OCI-LY7 (cell line): ENCODE measurements around the gene CARD11. TPM values are rescaled to one million over a fixed set of nuclear protein-coding genes. Genes with fewer than 3 reads are reported as not detected.

ENCODE experiments used
- BruUV-seq: library from RNA; stranded (reverse); fragments of 400-500 nt; replicated peaks from 2 replicates; lab custom pipeline; 2021; lab: Mats Ljungman, UMichigan
- CTCF ChIA-PET: fragments of 300-600 bp; sonication (Branson Sonifier 250); formaldehyde crosslinking; loops from one replicate; lab custom pipeline; 2022; ENCODE audit warnings: antibody characterized with exemption; ENCODE audit not compliant: unreplicated experiment; lab: Charles Lee
- POLR2A ChIA-PET: fragments of 300-600 bp; sonication (Branson Sonifier 250); formaldehyde crosslinking; loops from one replicate; lab custom pipeline; 2022; ENCODE audit warnings: antibody characterized with exemption; lab: Charles Lee
- DNase-seq: peaks from one replicate; pipeline ENCODE4 v3.0.0-alpha.2; 2015; ENCODE audit warnings: low spot score
- H2AFZ ChIP-seq: fragments of 200-600 bp; sonication (generic), shearing (Covaris generic); 2 replicates; pipeline ENCODE4 v1.6.1; 2014; ENCODE audit warnings: mild to moderate bottlenecking, antibody characterized with exemption, low read length, moderate library complexity
- H3K27ac ChIP-seq: fragments of 200-600 bp; sonication (generic); 2 replicates; pipeline ENCODE4 v1.5.1; 2014; ENCODE audit warnings: mixed run types, low read depth, mild to moderate bottlenecking, moderate library complexity, low read length, inconsistent platforms; ENCODE audit not compliant: poor library complexity, severe bottlenecking
- H3K36me3 ChIP-seq: fragments of 200-600 bp; sonication (generic); 2 replicates; pipeline ENCODE4 v1.6.1; 2014; ENCODE audit warnings: mild to moderate bottlenecking, antibody characterized with exemption, low read length, moderate library complexity, mixed read lengths; ENCODE audit not compliant: insufficient read depth
- H3K4me1 ChIP-seq: fragments of 200-600 bp; sonication (generic); 2 replicates; pipeline ENCODE4 v1.5.1; 2014; ENCODE audit warnings: mild to moderate bottlenecking, low read length; ENCODE audit not compliant: insufficient read depth, poor library complexity, severe bottlenecking
- H3K4me2 ChIP-seq: fragments of 200-600 bp; sonication (generic); 2 replicates; pipeline ENCODE4 v1.6.1; 2014; ENCODE audit warnings: mild to moderate bottlenecking, low read length
- H3K4me3 ChIP-seq: fragments of 200-600 bp; sonication (generic); 2 replicates; pipeline ENCODE4 v1.5.1; 2014; ENCODE audit warnings: mild to moderate bottlenecking, low read depth, low read length; ENCODE audit not compliant: poor library complexity, severe bottlenecking
- H3K79me2 ChIP-seq: fragments of 200-600 bp; sonication (generic); 2 replicates; pipeline ENCODE4 v1.6.1; 2016; ENCODE audit warnings: low read depth, mild to moderate bottlenecking, low read length, moderate library complexity, mixed read lengths; ENCODE audit not compliant: insufficient read depth
- H3K9me2 ChIP-seq: fragments of 200-600 bp; sonication (generic); 2 replicates; pipeline ENCODE4 v1.6.1; 2016; ENCODE audit warnings: mild to moderate bottlenecking, low read length, mixed read lengths; ENCODE audit not compliant: insufficient read depth
- H3K9me3 ChIP-seq: fragments of 200-600 bp; sonication (generic); 2 replicates; pipeline ENCODE4 v1.6.1; 2014; ENCODE audit warnings: mild to moderate bottlenecking, mixed run types, low read length, mixed read lengths
- H4K20me1 ChIP-seq: fragments of 200-600 bp; sonication (generic); 2 replicates; pipeline ENCODE4 v1.6.1; 2014; ENCODE audit warnings: mild to moderate bottlenecking, antibody characterized with exemption, low read length, moderate library complexity, mixed read lengths; ENCODE audit not compliant: insufficient read depth
- CTCF ChIP-seq: fragments of 200-600 bp; sonication (generic); conservative IDR thresholded peaks from 2 replicates; pipeline ENCODE4 v1.5.1; 2014; ENCODE audit warnings: mild to moderate bottlenecking, antibody characterized with exemption, low read length, moderate library complexity, mixed read lengths
- EZH2phosphoT487 ChIP-seq: fragments of 200-600 bp; sonication (generic); IDR thresholded peaks from 2 replicates; pipeline ENCODE4 v1.6.1; 2018; ENCODE audit warnings: low read depth, borderline replicate concordance, mild to moderate bottlenecking, mixed run types, antibody characterized with exemption, low read length, moderate library complexity, mixed read lengths
- intact Hi-C: fragments of 100-400 bp; cut with micrococcal nuclease; formaldehyde crosslinking; loops from one replicate; pipeline ENCODE4 v1.10.0; 2022; ENCODE audit not compliant: unreplicated experiment
- total RNA-seq, 2 experiments: library from RNA; depleted of rRNA in 1 of 2; stranded (reverse); fragments of >200 nt in 1 of 2; shearing (Covaris generic) in 1 of 2; gene quantifications; 2 replicates each; pipeline ENCODE4 v1.2.3, GENCODE V29; 2014 to 2022

CARD11 gene
- total RNA-seq, 2 experiments from 2014 or later: 33.8 to 63.5 TPM

- peaks cover 9% of the 10 kb centered on the region for H3K4me1 ChIP-seq
- ChIA-PET POLR2A (interaction anchor here (1.0 kb wide), 1 partner anchor 11 kb away, joined by 3 read pairs; no protein-coding TSS in a partner anchor), CTCF (interaction anchor here (0.5 kb wide), 1 partner anchor 12 kb away, joined by 3 read pairs; no protein-coding TSS in a partner anchor)
- no peaks in the 10 kb centered on the region for H3K36me3 ChIP-seq
- H2AFZ ChIP-seq: peak overlapping the region; percentile 88; the same call in 1 of the 2 replicates
- H3K27ac ChIP-seq: no peak overlapping the region
- no peaks in the 10 kb centered on the region for H3K9me2 ChIP-seq
- H3K4me2 ChIP-seq: no peak overlapping the region
- no peaks in the 10 kb centered on the region for H4K20me1 ChIP-seq
- no peaks in the 10 kb centered on the region for H3K79me2 ChIP-seq
- no peak for TF ChIP-seq EZH2phosphoT487
- no peak for TF ChIP-seq CTCF
- no peak overlapping the region for H3K4me3 ChIP-seq
- DNase-seq: no peak
- no peaks in the 10 kb centered on the region for H3K9me3 ChIP-seq
- intact Hi-C loops: loop anchor here (10.0 kb wide), 2 partner anchors 442 to 1032 kb away; partner anchors contain the start of gene SDK1
- no TSS peak for BruUV-seq
Observed at GRCh38 chr7:2862831-2863361, 180.8 kb downstream of the CARD11 start.

GRCh38 chr7:2861509-2861908 is 182.2 kb downstream of the CARD11 start:
- no TSS peak for BruUV-seq
- intact Hi-C loops: loop anchor here (10.0 kb wide), 2 partner anchors 443 to 1033 kb away; partner anchors contain the start of gene SDK1
- ChIA-PET POLR2A (interaction anchor here (0.9 kb wide), 1 partner anchor 9 kb away, joined by 4 read pairs; no protein-coding TSS in a partner anchor), CTCF (no interaction called here)
- TF ChIP-seq CTCF (no peak), EZH2phosphoT487 (no peak)
- Histone ChIP-seq H4K20me1 (no peaks in the 10 kb centered on the region), H3K4me3 (no peak overlapping the region), H3K27ac (no peak overlapping the region), H2AFZ (no peak overlapping the region), H3K4me1 (peaks cover 9% of the 10 kb centered on the region), H3K9me3 (no peaks in the 10 kb centered on the region), H3K4me2 (no peak overlapping the region), H3K9me2 (no peaks in the 10 kb centered on the region), H3K79me2 (no peaks in the 10 kb centered on the region), H3K36me3 (no peaks in the 10 kb centered on the region)
- no peak for DNase-seq

- Histone ChIP-seq H3K79me2 (no peaks in the 10 kb centered on the region), H3K9me3 (no peaks in the 10 kb centered on the region), H3K9me2 (no peaks in the 10 kb centered on the region), H3K36me3 (no peaks in the 10 kb centered on the region), H3K4me1 (peaks cover 9% of the 10 kb centered on the region), H4K20me1 (no peaks in the 10 kb centered on the region), H2AFZ (no peak overlapping the region), H3K27ac (no peak overlapping the region), H3K4me3 (no peak overlapping the region), H3K4me2 (no peak overlapping the region)
- DNase-seq: no peak
- POLR2A ChIA-PET: interaction anchor here (1.2 kb wide), 1 partner anchor 9 kb away, joined by 3 read pairs; no protein-coding TSS in a partner anchor
- CTCF ChIA-PET: no interaction called here
- intact Hi-C loops: loop anchor here (10.0 kb wide), 2 partner anchors 444 to 1034 kb away; partner anchors contain the start of gene SDK1
- no peak for TF ChIP-seq EZH2phosphoT487
- no peak for TF ChIP-seq CTCF
- no TSS peak for BruUV-seq
Observed at GRCh38 chr7:2860627-2861133, 183.0 kb downstream of the CARD11 start.
